Caki2 (cell line): Measurements from ENCODE around the gene FAM25A. TPM values are rescaled to one million over a fixed set of nuclear protein-coding genes. Genes with fewer than 3 reads are reported as not detected.
A peak's percentile ranks its signal among the peaks of the same experiment; 100 is the strongest.
"Not testable (repeated sequence)": the region's sequence is repeated elsewhere in the genome, so short reads cannot be mapped to it uniquely, and the experiment has no call there.

Experiments
- DNase-seq: peaks from one replicate; pipeline ENCODE4 v3.0.0-alpha.2; 2015; ENCODE audit warnings: low read depth
- in situ Hi-C: cut with HindIII; loops from 2 replicates; pipeline ENCODE4 v1.10.0; 2016; ENCODE audit warnings: low sequenced_read_pairs, low pct_unique_long_range_greater_than_20kb, mixed read lengths
- total RNA-seq: library from RNA; depleted of rRNA; stranded (reverse); fragments of >200 nt; shearing (Covaris generic); gene quantifications from 2 replicates; pipeline ENCODE4 v1.2.3, GENCODE V29; 2014; ENCODE audit warnings: low replicate concordance

The FAM25A gene
- total RNA-seq, 1 experiment from 2014 or later = not detected

DNA sequence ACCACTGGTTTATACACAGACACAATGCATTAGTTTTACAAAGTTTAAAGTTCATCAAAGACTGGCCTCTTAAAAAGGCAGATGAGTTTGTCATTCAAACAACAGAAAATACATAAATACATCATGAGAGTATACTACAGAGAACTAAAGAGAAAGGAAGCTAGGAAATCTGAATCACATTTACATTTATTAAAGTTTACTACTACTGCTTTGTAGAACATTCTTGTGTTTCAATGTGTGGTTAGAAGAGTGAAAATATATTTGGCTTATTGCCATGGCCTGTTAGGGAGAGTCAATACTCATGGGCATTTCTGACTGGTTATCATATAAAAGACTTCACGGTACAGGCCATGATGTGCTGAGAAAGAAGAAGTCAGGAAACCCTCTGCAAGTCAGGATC is 13.0 kb upstream of the FAM25A start:
- in situ Hi-C loops, DNase-seq: not testable (repeated sequence)

DNA sequence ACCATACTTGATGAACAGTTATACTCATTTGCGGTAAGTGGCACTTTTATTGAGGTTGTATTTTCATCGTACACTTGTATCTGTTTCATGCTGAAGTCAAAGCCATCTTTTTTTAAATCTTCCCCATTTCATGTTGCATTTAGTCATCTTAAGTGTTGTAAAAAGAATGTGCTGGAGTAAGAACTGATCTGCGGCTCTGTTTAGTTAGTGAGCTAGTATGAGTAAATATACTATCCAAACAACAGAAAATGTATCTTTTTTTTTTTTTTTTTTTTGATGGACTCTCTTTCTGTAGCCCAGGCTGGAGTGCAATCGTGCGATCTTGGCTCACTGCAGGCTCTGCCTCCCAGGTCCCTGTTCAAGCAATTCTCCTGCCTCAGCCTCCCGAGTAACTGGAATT is 12.4 kb upstream of the FAM25A start:
- in situ Hi-C loops, DNase-seq: not testable (repeated sequence)

- in situ Hi-C loops, DNase-seq: not testable (repeated sequence)
These were observed 11.8 kb upstream of the FAM25A start for GRCh38 chr10:87008303-87008702.

DNA sequence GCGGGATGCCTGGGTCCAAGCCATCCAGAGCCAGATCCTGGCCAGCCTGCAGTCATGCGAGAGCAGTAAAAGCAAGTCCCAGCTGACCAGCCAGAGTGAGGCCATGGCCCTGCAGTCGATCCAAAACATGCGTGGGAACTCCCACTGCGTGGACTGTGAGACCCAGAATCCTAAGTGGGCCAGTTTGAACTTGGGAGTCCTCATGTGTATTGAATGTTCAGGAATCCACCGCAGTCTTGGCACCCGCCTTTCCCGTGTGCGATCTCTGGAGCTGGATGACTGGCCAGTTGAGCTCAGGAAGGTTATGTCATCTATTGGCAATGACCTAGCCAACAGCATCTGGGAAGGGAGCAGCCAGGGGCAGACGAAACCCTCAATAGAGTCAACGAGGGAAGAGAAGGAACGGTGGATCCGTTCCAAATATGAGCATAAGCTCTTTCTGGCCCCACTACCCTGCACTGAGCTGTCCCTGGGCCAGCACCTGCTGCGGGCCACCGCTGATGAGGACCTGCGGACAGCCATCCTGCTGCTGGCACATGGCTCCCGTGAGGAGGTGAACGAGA is 10.9 kb upstream of the FAM25A start:
- in situ Hi-C loops, DNase-seq: not testable (repeated sequence)

DNA sequence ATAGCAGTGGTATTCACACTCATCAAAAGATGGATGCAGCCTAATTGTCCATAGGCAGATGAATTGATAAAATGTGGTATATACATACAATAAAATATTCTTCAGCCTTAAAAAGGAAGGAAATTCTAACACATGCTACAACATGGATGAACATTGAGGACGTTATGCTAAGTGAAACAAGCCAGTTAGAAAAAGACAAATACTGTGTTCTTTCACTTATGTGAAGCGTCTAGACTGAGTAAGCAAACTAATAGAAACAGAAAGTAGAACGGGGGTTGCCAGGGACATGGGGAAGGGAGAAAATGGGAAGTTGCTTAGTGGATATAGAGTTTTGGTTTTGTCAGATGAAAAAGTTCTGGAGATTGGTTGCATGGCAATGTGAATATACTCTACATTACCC is 6.6 kb upstream of the FAM25A start:
- in situ Hi-C loops = not testable (repeated sequence)

GRCh38 chr10:87014986-87015716 is 4.9 kb upstream of the FAM25A start:
- in situ Hi-C loops, DNase-seq: not testable (repeated sequence)

More for the DNA sequence above, 6.6 kb upstream of the FAM25A start:
- DNase-seq = not testable (repeated sequence)

DNA sequence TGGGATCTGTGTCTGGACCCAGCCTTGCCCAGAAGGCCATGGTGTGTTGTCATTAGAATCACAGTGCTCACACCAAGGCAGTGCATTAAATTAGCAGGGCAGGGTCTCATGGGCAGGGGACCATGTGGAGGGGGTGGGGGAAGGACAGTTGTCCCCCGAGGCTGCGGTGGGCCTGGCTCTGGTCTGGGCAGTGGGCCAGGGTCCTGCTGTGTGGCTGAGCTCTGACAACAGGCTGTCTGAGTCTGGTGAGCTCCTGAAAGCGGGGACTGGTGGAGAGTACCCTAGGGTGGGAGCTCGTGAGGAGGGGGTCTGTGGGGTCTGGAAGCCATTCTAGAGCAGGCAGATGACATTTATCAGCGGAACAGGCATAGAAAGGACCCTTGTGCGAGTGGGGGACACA is 2.0 kb upstream of the FAM25A start:
- DNase-seq, in situ Hi-C loops: not testable (repeated sequence)

DNA sequence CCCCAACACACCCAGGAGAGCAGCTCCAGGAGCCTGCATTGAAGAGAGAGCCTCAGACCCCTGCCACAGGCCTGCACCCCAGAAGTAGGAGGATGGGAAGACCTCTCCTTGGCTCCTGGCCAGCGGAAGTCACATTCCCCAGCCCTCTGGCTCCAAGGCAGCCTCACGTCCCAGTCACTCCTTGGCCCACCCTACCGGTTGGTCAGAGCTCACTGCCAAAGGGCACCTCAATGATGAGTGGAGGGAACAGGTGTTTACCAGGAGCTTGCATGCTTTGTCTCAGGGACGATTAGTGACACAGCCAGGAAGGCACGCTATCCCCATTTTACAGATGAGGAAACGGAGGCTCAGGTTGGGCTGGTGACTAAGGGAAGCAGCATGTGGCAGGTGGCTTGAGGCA is 1.0 kb upstream of the FAM25A start:
- in situ Hi-C loops, DNase-seq: not testable (repeated sequence)

- in situ Hi-C loops, DNase-seq: not testable (repeated sequence)
These were observed 590 bp upstream of the FAM25A start for GRCh38 chr10:87019504-87019903.

GRCh38 chr10:87025285-87025958 is 5.3 kb downstream of the FAM25A start:
- DNase-seq = peak; percentile 58
- in situ Hi-C loops = not testable (repeated sequence)

DNA sequence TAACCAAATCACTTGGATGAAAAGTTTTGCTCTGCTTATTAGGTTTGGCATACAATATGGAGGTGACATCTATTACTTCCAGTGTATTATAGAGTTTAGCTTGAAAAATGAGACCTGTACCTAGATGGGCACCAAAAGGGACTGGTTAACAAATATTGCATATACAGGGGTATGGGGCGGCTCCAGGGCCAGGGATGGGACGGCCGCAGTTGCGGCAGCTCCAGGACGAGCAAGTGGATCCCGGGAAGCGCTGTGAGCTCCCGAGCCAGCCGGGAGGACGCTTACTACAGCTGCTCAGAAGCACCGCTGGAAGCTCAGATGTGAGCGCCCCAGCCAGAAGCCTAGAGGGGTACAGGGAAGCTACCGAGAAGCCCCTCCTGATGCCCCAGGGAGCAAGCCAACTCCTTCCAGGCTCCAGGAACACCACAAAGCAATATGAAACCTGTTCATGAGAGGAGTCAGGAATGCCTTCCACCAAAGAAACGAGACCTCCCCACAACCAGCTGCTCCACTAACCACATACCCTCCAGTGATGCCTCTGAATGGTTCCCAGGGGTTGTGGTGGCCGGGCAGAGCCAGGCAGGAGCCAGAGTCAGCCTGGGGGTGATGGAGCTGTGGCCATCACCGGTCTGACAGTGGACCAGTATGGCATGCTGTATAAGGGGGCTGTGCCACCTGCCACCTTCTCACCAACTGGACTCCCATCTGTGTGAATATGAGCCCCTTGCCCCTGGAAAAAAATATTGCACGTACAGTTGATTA is 6.8 kb downstream of the FAM25A start:
- DNase-seq, in situ Hi-C loops: not testable (repeated sequence)

DNA sequence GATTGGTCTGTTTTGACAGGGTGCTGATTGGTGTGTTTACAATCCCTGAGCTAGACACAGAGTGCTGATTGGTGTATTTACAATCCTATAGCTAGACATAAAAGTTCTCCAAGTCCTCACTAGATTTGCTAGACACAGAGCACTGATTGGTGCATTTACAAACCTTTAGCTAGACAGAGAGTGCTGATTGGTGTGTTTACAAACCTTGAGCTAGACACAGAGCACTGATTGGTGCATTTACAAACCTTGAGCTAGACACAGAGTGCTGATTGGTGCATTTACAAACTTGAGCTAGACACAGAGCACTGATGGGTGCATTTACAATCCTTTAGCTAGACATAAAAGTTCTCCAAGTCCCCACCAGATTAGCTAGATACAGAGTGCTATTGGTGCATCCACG is 10.3 kb downstream of the FAM25A start:
- in situ Hi-C loops, DNase-seq: not testable (repeated sequence)

- in situ Hi-C loops = no loop called here
- DNase-seq = no peak
These were observed 11.0 kb downstream of the FAM25A start for GRCh38 chr10:87030912-87031635.

- in situ Hi-C loops = no loop called here
- no peak for DNase-seq
These were observed 16.5 kb downstream of the FAM25A start for GRCh38 chr10:87036623-87037022.

DNA sequence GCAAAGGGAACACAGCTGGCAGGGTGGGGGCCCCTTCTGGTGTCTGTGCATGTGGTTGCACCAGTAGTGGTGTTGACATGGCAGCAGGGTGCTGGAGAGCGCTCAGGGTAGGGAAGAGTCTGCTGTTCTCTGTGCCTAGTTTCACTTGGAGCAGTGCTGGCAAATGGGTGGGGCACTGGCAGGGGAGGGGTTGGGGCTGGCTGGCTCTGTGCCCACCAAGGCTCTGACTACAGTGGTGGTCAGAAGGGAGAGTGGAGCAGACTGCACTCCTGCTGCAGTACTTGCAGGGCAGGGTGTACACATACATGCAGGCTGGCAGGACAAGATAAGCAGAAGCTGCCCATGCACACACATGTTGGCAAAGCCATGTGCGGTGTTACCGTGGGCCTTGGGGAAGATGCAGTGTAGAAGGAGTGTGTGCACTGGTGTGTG is 18.2 kb downstream of the FAM25A start:
- DNase-seq = no peak
- in situ Hi-C loops = no loop called here

DNA sequence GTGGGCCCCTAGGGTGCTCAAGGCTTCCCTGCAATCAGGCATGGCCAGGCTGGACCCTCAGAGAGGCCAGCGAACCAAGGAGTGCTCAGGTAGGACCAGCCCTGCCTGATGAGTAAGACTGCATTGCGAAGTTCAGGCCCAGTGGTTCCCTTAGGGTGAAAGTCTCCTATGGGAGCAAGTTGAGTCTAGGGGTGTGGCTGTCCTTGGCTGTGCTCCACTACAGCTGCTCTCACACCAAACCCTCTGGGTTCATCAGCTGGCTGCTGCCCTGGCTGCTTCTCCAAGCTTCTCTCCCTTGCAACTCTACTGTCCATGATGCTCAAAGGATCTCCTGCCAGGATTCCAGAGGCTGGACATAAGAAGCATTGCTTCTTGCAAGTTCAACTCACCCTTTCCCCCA is 18.7 kb downstream of the FAM25A start:
- no peak for DNase-seq
- in situ Hi-C loops = no loop called here

GRCh38 chr10:87043579-87043978 is 23.5 kb downstream of the FAM25A start:
- in situ Hi-C loops, DNase-seq: not testable (repeated sequence)

GRCh38 chr10:87045434-87045938 is 25.4 kb downstream of the FAM25A start:
- no peak for DNase-seq
- in situ Hi-C loops = no loop called here
